Neuronal stem cell (in vitro differentiated cells): ENCODE measurements around the gene TSSC4.
"Not testable (repeated sequence)": the region's sequence is repeated elsewhere in the genome, so short reads cannot be mapped to it uniquely, and the experiment has no call there.

Experiments
- DNase-seq: peaks from one replicate; pipeline ENCODE4 v3.0.0-alpha.2; 2013; ENCODE audit warnings: low spot score
- H2AFZ ChIP-seq: one replicate; pipeline ENCODE4 v1.6.1; 2013; ENCODE audit warnings: mild to moderate bottlenecking, low read length, inconsistent platforms
- H2AK5ac ChIP-seq: 2 replicates; pipeline ENCODE4 v1.6.1; 2013; ENCODE audit warnings: low read depth, mild to moderate bottlenecking, inconsistent platforms, low read length, moderate library complexity, mixed read lengths
- H2BK120ac ChIP-seq: 2 replicates; pipeline ENCODE4 v1.6.1; 2013; ENCODE audit warnings: low read depth, mild to moderate bottlenecking, inconsistent platforms, low read length, moderate library complexity, mixed read lengths
- H2BK12ac ChIP-seq: one replicate; pipeline ENCODE4 v1.6.1; 2013; ENCODE audit warnings: low read length, inconsistent platforms
- H2BK15ac ChIP-seq: 2 replicates; pipeline ENCODE4 v1.6.1; 2013; ENCODE audit warnings: mild to moderate bottlenecking, low read length, inconsistent platforms, mixed read lengths
- H2BK5ac ChIP-seq: one replicate; pipeline ENCODE4 v1.6.1; 2013; ENCODE audit warnings: inconsistent platforms, mild to moderate bottlenecking, low read length, moderate library complexity
- H3K14ac ChIP-seq: one replicate; pipeline ENCODE4 v1.6.1; 2013; ENCODE audit warnings: low read length, inconsistent platforms
- H3K18ac ChIP-seq: 2 replicates; pipeline ENCODE4 v1.6.1; 2013; ENCODE audit warnings: low read length, inconsistent platforms
- H3K23ac ChIP-seq: 2 replicates; pipeline ENCODE4 v1.6.1; 2013; ENCODE audit warnings: low read depth, mild to moderate bottlenecking, mixed read lengths, low read length, inconsistent platforms; ENCODE audit not compliant: poor library complexity
- H3K27ac ChIP-seq: replicated peaks from 3 replicates; pipeline ENCODE4 v1.5.1; 2013; ENCODE audit warnings: low read length, inconsistent platforms
- H3K27me3 ChIP-seq, 3 experiments: 2 replicates each; pipeline ENCODE4 v1.6.1; 2013; ENCODE audit warnings: low read length in 3 of 3, mild to moderate bottlenecking in 2 of 3, inconsistent platforms in 1 of 3, low read depth in 1 of 3, mixed read lengths in 1 of 3, moderate library complexity in 1 of 3; ENCODE audit not compliant: control insufficient read depth in 3 of 3, insufficient read depth in 3 of 3
- H3K36me3 ChIP-seq, 2 donors: replicated peaks in 1 of 2; 2 replicates each; pipeline ENCODE4 v1.6.1; 2013; ENCODE audit warnings: low read length in 2 of 2; ENCODE audit not compliant: control insufficient read depth in 2 of 2, insufficient read depth in 2 of 2
- H3K4ac ChIP-seq: 2 replicates; pipeline ENCODE4 v1.6.1; 2013; ENCODE audit warnings: inconsistent platforms, mild to moderate bottlenecking, low read length, moderate library complexity
- H3K4me1 ChIP-seq, 2 donors: 1 replicate in 1 of 2; 2 replicates in 1 of 2; pipeline ENCODE4 v1.6.1; 2013; ENCODE audit warnings: low read length in 2 of 2, low read depth in 1 of 2; ENCODE audit not compliant: control insufficient read depth in 2 of 2, insufficient read depth in 1 of 2
- H3K4me2 ChIP-seq: one replicate; pipeline ENCODE4 v1.6.1; 2013; ENCODE audit warnings: mild to moderate bottlenecking, low read length, inconsistent platforms; ENCODE audit not compliant: insufficient read depth, poor library complexity, severe bottlenecking
- H3K4me3 ChIP-seq, 2 donors: 2 replicates each; pipeline ENCODE4 v1.5.1; 2013; ENCODE audit warnings: low read length in 2 of 2, mild to moderate bottlenecking in 2 of 2, inconsistent platforms in 1 of 2, moderate library complexity in 1 of 2
- H3K79me1 ChIP-seq: one replicate; pipeline ENCODE4 v1.6.1; 2013; ENCODE audit warnings: low read depth, mild to moderate bottlenecking, inconsistent platforms, low read length, moderate library complexity
- H3K9ac ChIP-seq: one replicate; pipeline ENCODE4 v1.6.1; 2013; ENCODE audit warnings: mild to moderate bottlenecking, low read depth, low read length, inconsistent platforms; ENCODE audit not compliant: poor library complexity
- H3K9me3 ChIP-seq, 2 donors: replicated peaks in 1 of 2; 2 replicates each; pipeline versions ENCODE3 to v1.6.1; 2013; ENCODE audit warnings: low read length in 2 of 2, mild to moderate bottlenecking in 2 of 2, inconsistent platforms in 1 of 2, low read depth in 1 of 2, mixed read lengths in 1 of 2, moderate library complexity in 1 of 2; ENCODE audit not compliant: control insufficient read depth in 2 of 2, insufficient read depth in 1 of 2
- H4K8ac ChIP-seq: one replicate; pipeline ENCODE4 v1.6.1; 2013; ENCODE audit warnings: low read depth, mild to moderate bottlenecking, inconsistent platforms, low read length, moderate library complexity
- H4K91ac ChIP-seq: one replicate; pipeline ENCODE4 v1.6.1; 2013; ENCODE audit warnings: low read length, low read depth, mild to moderate bottlenecking, inconsistent platforms; ENCODE audit not compliant: poor library complexity
- WGBS, 2 donors: extraction: QIAGEN DNeasy Blood & Tissue Kit; methylation state at CpG; one replicate each; pipeline ENCODE4 v1.1.7; 2013; ENCODE audit warnings: missing lambda C conversion rate in 2 of 2, mixed read lengths in 1 of 2; ENCODE audit not compliant: insufficient read length in 2 of 2, insufficient replicate concordance in 1 of 2; ENCODE audit errors: extremely low coverage in 2 of 2; 5-methylcytosine and 5-hydroxymethylcytosine counted together

The TSSC4 gene

DNA sequence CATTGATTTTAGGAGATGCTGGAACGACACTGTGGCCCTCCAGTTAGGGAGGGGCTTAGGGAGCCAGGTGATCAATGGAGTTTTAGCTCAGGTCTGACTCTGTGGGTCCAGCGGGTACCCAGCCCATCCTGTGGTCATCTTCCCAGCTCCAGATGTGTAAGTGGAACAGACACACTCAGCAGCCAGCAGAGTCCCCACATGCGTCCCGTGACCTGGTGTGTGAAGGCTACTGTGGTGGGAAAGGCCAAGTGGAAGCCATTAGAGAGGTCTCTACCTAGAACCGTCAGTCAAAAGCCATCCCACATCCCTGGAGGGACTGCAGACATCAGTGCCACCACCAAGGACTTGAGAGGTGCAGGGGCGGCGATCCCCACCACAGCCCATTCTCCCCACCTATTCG is 43.3 kb upstream of the TSSC4 start:
- Histone ChIP-seq H3K36me3 (no peaks in the 10 kb centered on the region), H3K9me3 (peaks cover 0 to 4% of the 10 kb centered on the region in 2 donors), H3K14ac (no peak overlapping the region), H3K27ac (no peak overlapping the region), H4K91ac (no peak overlapping the region), H4K8ac (no peak overlapping the region), H3K18ac (no peak overlapping the region), H2AK5ac (no peak overlapping the region), H2BK15ac (no peak overlapping the region), H3K4me1 (peaks cover 0 to 2% of the 10 kb centered on the region in 2 donors), H3K4ac (no peak overlapping the region), H2BK5ac (no peak overlapping the region), H3K4me3 (no peak overlapping the region), H2AFZ (no peak overlapping the region), H2BK12ac (no peak overlapping the region), H3K4me2 (no peak overlapping the region), H3K27me3 (peaks cover 0 to 2% (median 0%) of the 10 kb centered on the region in 3 experiments), H3K23ac (no peak overlapping the region), H3K9ac (no peak overlapping the region), H3K79me1 (no peaks in the 10 kb centered on the region), H2BK120ac (no peak overlapping the region)
- no CpG with 5 or more reads among the region's 8 CpGs for WGBS, 2 donors
- DNase-seq: no peak

DNA sequence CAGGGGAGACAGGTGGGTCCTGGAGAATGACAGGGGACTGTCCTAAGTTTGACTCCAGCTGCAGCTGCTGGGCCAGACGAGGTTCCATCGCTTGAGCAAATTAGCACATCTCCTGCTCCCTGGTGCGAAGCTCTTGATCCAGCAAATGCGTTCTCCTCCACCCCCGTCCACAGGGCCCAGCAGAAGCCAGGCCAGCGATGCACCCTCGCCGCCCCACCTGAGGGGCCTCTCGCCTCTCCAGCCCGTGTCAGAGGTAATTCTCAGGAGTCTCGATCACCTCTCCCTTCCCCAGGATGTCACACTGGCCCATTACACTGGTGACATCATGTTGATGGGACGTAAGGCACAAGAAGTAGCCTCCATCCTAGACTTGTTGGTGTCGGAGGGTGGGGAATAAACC is 42.9 kb upstream of the TSSC4 start:
- not testable (repeated sequence) for H3K4me3 ChIP-seq, H3K4me1 ChIP-seq, H2BK12ac ChIP-seq, H2AFZ ChIP-seq, H2BK15ac ChIP-seq, H4K8ac ChIP-seq, H3K27ac ChIP-seq, H2BK120ac ChIP-seq, H3K18ac ChIP-seq, H3K36me3 ChIP-seq, H3K4me2 ChIP-seq, H3K23ac ChIP-seq, H3K14ac ChIP-seq, H3K9me3 ChIP-seq, H4K91ac ChIP-seq, H2BK5ac ChIP-seq, H2AK5ac ChIP-seq, H3K4ac ChIP-seq, H3K27me3 ChIP-seq, DNase-seq, H3K79me1 ChIP-seq
- WGBS, 2 donors: no CpG with 5 or more reads among the region's 13 CpGs
- peak overlapping the region; percentile 39 for H3K9ac ChIP-seq

DNA sequence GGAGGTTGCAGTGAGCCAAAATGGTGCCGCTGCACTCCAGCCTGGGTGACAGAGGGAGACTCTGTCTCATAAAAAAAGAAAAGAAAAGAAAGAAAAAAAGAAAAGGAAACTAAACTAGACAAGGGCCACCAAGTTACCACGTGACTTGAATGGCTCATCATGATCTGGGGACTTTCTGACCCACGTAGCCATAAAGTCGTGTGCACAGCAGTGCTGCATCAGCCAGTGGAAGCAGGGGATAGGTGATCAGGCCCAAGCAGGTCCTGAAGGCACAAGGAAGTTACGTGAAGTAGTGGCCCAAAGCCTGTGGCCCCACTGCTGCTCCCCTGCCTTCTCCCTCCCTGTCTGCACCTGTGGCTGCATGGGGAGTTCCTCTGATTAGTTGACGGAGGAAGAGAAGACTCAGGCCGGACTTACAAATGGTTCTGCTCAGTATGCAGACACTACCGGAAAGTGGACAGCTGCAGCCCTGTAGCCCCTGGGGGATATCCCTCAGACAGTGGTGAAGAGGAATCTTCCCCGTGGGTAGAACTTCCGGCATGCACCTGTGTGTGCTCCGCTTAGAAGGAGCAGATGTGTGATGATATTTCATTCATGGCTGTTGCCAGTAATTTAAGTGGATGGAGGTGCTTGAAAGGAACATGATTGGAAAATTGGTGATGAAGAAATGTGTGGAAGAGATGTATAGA is 41.7 kb upstream of the TSSC4 start:
- no peaks in the 10 kb centered on the region for H3K36me3 ChIP-seq
- no peak overlapping the region for H2BK15ac ChIP-seq
- H3K18ac ChIP-seq: no peak overlapping the region
- no peak overlapping the region for H2BK12ac ChIP-seq
- no peak overlapping the region for H4K8ac ChIP-seq
- H3K27ac ChIP-seq: no peak overlapping the region
- H2BK120ac ChIP-seq: no peak overlapping the region
- WGBS, 2 donors: no CpG with 5 or more reads among the region's 11 CpGs
- no peak overlapping the region for H4K91ac ChIP-seq
- H2AFZ ChIP-seq: no peak overlapping the region
- peaks cover 0 to 2% (median 0%) of the 10 kb centered on the region in 3 experiments for H3K27me3 ChIP-seq
- no peak overlapping the region for H3K9ac ChIP-seq
- no peak overlapping the region for H2AK5ac ChIP-seq
- H3K4me2 ChIP-seq: no peak overlapping the region
- no peaks in the 10 kb centered on the region for H3K79me1 ChIP-seq
- H3K14ac ChIP-seq: no peak overlapping the region
- no peak overlapping the region for H3K4me3 ChIP-seq
- DNase-seq: no peak
- H3K4ac ChIP-seq: no peak overlapping the region
- H2BK5ac ChIP-seq: no peak overlapping the region
- H3K9me3 ChIP-seq: peaks cover 0 to 4% of the 10 kb centered on the region in 2 donors
- no peak overlapping the region for H3K23ac ChIP-seq
- H3K4me1 ChIP-seq: peaks cover 0 to 2% of the 10 kb centered on the region in 2 donors

DNA sequence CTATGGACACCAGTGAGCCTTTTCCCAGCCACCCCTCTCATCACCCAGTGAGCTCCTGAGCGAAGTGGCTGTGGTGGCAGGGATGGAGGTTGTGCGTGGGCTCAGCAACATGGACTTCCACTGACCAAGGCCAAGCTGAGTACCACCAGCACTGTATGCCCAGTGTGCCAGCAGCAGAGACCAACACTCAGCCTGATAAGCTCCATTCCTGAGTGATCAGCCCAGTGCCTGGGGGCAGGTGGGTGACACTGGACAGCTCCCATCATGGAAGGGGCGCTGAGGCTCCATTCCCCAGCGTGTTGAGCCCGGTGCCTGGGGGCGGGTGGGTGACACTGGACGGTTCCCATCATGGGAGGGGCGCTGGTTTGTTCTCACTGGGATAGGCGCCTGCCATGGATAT is 41.0 kb upstream of the TSSC4 start:
- no peak overlapping the region for H3K4me2 ChIP-seq
- peaks cover 0 to 4% of the 10 kb centered on the region in 2 donors for H3K9me3 ChIP-seq
- no peak overlapping the region for H2BK120ac ChIP-seq
- peak overlapping the region; percentile 53 for H2AK5ac ChIP-seq
- no peak overlapping the region for H2BK5ac ChIP-seq
- H3K18ac ChIP-seq: no peak overlapping the region
- H3K23ac ChIP-seq: peak overlapping the region; percentile 16
- H3K27ac ChIP-seq: no peak overlapping the region
- H3K14ac ChIP-seq: no peak overlapping the region
- H3K4me1 ChIP-seq: peaks cover 0 to 2% of the 10 kb centered on the region in 2 donors
- H4K91ac ChIP-seq: no peak overlapping the region
- no peaks in the 10 kb centered on the region for H3K79me1 ChIP-seq
- H2BK15ac ChIP-seq: no peak overlapping the region
- no peak overlapping the region for H2AFZ ChIP-seq
- peak overlapping the region in 1 of 2 donors; percentile 28 for H3K4me3 ChIP-seq
- H3K4ac ChIP-seq: no peak overlapping the region
- H3K27me3 ChIP-seq: peaks cover 0 to 2% (median 0%) of the 10 kb centered on the region in 3 experiments
- H3K9ac ChIP-seq: no peak overlapping the region
- H3K36me3 ChIP-seq: no peaks in the 10 kb centered on the region
- no CpG with 5 or more reads among the region's 9 CpGs for WGBS, 2 donors
- no peak overlapping the region for H2BK12ac ChIP-seq
- H4K8ac ChIP-seq: no peak overlapping the region
- DNase-seq: no peak
